ENCODE measurements around the gene PPM1F. TPM values are rescaled to one million over a fixed set of nuclear protein-coding genes. Genes with fewer than 3 reads are reported as not detected.

PPM1F gene
- total and polyA plus RNA-seq, 2 donors from 2014 or later = 13.8 to 42.5 TPM

DNA sequence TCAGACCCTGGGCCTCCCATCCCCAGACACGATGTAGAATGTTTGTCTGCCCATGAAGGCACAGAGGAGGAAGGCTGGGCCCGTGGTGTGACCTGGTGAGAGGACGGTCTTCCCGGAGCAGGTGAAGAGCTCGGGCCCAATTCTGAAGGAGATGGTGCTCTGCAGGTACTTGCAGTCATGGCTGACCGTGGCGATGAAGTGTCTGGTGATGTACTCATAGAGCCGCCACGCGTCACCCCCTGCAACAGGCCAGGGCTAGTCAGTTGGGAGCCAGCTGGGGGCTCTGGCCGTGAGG is 10.0 kb upstream of the PPM1F start:
- H3K27ac ChIP-seq (ENCODE audit: low read depth in 2 of 2, low read length in 2 of 2) = no peak overlapping the region
- no peaks in the 10 kb centered on the region for H3K27me3 ChIP-seq (ENCODE audit: control insufficient read depth, insufficient read depth, low read length)
- intact Hi-C loops (cut with DNase I) = no loop called here
- H3K36me3 ChIP-seq (ENCODE audit: control insufficient read depth in 2 of 3, insufficient read depth in 3 of 3, low read length in 3 of 3) = peaks cover 0 to 55% (median 36%) of the 10 kb centered on the region in 3 donors
- DNase-seq (no peak), FAIRE-seq (no peak)
- no peaks in the 10 kb centered on the region for H3K4me1 ChIP-seq (ENCODE audit: control insufficient read depth in 2 of 3, insufficient read depth in 2 of 3, low read depth in 1 of 3, low read length in 3 of 3)
- TF ChIP-seq, protein P1, sequence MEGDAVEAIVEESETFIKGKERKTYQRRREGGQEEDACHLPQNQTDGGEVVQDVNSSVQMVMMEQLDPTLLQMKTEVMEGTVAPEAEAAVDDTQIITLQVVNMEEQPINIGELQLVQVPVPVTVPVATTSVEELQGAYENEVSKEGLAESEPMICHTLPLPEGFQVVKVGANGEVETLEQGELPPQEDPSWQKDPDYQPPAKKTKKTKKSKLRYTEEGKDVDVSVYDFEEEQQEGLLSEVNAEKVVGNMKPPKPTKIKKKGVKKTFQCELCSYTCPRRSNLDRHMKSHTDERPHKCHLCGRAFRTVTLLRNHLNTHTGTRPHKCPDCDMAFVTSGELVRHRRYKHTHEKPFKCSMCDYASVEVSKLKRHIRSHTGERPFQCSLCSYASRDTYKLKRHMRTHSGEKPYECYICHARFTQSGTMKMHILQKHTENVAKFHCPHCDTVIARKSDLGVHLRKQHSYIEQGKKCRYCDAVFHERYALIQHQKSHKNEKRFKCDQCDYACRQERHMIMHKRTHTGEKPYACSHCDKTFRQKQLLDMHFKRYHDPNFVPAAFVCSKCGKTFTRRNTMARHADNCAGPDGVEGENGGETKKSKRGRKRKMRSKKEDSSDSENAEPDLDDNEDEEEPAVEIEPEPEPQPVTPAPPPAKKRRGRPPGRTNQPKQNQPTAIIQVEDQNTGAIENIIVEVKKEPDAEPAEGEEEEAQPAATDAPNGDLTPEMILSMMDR (IDR thresholded peaks at IDR 0.05; ENCODE audit: borderline replicate concordance, extremely low read depth, insufficient read depth) = no peak
- no peak overlapping the region for H3K9ac ChIP-seq (ENCODE audit: low read length in 3 of 3)
- no peak overlapping the region for H3K4me3 ChIP-seq (ENCODE audit: low read length in 3 of 3)
- no peaks in the 10 kb centered on the region for H3K9me3 ChIP-seq (ENCODE audit: control insufficient read depth in 2 of 3, insufficient read depth in 1 of 3, low read length in 3 of 3)

DNA sequence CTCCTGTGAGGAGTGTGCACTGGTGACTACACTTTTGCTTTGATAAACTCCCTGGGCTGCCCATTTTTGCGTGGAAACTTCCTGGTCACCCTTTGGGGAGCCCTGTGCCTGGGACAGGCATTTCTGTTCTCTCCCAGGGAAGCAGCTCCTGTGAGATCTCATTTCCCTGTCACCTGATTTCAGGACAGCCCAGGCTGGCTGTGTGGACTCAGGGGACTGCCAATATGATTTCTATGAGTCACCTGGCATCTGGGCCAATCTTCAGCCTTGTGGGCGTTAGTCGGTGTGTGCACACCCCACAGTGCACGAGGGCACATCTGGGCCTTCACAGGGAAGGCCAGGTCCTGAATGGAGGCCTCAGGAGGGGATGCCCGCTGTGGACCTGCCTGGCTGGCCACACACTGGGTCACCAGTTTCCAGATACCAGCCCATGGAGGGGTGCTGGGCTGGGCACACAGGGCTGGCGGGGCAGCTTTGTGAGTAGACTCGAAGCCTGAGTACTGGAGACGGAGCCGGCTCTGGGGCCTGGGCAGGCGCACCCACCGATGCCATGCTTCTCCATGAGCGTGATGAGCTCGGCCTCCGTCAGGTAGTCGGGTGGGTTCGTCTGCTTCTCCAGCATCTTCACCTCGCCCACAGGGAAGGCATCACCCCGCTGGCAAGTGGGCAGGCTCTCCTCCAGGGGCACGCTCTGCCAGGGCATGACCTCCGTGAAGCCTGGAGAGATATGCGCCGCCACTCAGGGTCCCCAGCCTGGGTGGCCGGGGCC is 9.4 kb upstream of the PPM1F start:
- Histone ChIP-seq H3K27me3 (ENCODE audit: control insufficient read depth, insufficient read depth, low read length) (no peaks in the 10 kb centered on the region), H3K27ac (ENCODE audit: low read depth in 2 of 2, low read length in 2 of 2) (no peak overlapping the region), H3K9me3 (ENCODE audit: control insufficient read depth in 2 of 3, insufficient read depth in 1 of 3, low read length in 3 of 3) (no peaks in the 10 kb centered on the region), H3K4me1 (ENCODE audit: control insufficient read depth in 2 of 3, insufficient read depth in 2 of 3, low read depth in 1 of 3, low read length in 3 of 3) (no peaks in the 10 kb centered on the region), H3K9ac (ENCODE audit: low read length in 3 of 3) (no peak overlapping the region), H3K36me3 (ENCODE audit: control insufficient read depth in 2 of 3, insufficient read depth in 3 of 3, low read length in 3 of 3) (peaks cover 0 to 49% (median 31%) of the 10 kb centered on the region in 3 donors), H3K4me3 (ENCODE audit: low read length in 3 of 3) (no peak overlapping the region)
- DNase-seq (peak in 1 of 5 donors; percentile 36), FAIRE-seq (no peak)
- intact Hi-C loops (cut with DNase I) = no loop called here
- TF ChIP-seq, protein P1 (IDR thresholded peaks at IDR 0.05; ENCODE audit: borderline replicate concordance, extremely low read depth, insufficient read depth) = no peak

DNA sequence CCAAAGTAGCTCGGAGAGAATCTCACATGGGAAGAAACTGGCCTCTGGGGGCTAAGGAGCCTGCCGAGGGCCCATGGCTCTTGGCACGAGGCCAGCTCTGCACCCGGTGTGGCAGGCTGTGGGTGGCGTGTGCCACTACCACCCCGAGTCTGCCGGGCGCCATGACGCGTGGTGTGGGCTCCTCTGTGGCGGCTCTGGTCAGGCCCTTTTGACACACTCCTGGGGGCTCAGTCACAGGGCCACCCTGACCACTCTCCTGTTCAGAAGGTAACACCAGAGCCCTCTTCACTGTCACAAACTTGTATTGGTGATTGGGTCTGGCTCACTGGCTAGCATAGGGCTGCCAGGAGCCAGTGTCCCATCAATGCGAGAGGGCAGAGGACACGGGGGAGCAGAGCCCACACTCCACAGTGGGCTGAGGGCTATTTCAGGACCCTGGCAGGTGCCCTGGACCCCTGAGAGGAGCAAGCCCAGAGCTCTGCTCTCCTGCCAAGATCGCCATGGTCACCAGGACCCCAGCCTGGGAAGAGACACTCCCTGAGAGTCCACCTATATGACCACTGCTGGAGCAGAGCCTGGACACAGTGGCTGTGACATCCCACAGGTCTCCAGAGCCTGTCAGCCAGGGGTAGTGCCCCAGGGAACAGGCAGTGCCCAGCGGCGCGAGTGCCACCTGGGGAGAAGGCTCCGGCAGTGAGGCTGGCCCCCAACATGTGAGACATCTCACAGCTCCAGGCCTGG is 8.6 kb upstream of the PPM1F start:
- FAIRE-seq = no peak
- no peak overlapping the region for H3K27ac ChIP-seq (ENCODE audit: low read depth in 2 of 2, low read length in 2 of 2)

More for the DNA sequence above, 8.6 kb upstream of the PPM1F start:
- Histone ChIP-seq H3K4me1 (ENCODE audit: control insufficient read depth in 2 of 3, insufficient read depth in 2 of 3, low read depth in 1 of 3, low read length in 3 of 3) (no peaks in the 10 kb centered on the region), H3K9ac (ENCODE audit: low read length in 3 of 3) (no peak overlapping the region), H3K9me3 (ENCODE audit: control insufficient read depth in 2 of 3, insufficient read depth in 1 of 3, low read length in 3 of 3) (no peaks in the 10 kb centered on the region), H3K27me3 (ENCODE audit: control insufficient read depth, insufficient read depth, low read length) (no peaks in the 10 kb centered on the region), H3K4me3 (ENCODE audit: low read length in 3 of 3) (no peak overlapping the region), H3K36me3 (ENCODE audit: control insufficient read depth in 2 of 3, insufficient read depth in 3 of 3, low read length in 3 of 3) (peaks cover 0 to 42% (median 24%) of the 10 kb centered on the region in 3 donors)
- intact Hi-C loops (cut with DNase I) = no loop called here
- TF ChIP-seq, protein P1 (IDR thresholded peaks at IDR 0.05; ENCODE audit: borderline replicate concordance, extremely low read depth, insufficient read depth) = no peak
- peak in 1 of 5 donors; percentile 39 for DNase-seq
